CD14-positive monocyte (primary cell): ENCODE measurements around the gene STUM. TPM values are rescaled to one million over a fixed set of nuclear protein-coding genes. Genes with fewer than 3 reads are reported as not detected.

ENCODE experiments used
- DNase-seq, 3 donors: peaks; one replicate each; pipeline ENCODE4 v3.0.0-alpha.2; 2011 to 2022
- H2AFZ ChIP-seq: 2 replicates; pipeline ENCODE4 v1.6.0; 2012; ENCODE audit warnings: mild to moderate bottlenecking, low read depth, low read length, inconsistent platforms; ENCODE audit not compliant: insufficient read depth, poor library complexity, severe bottlenecking
- H3K27ac ChIP-seq, 2 donors: 1 replicate in 1 of 2; 2 replicates in 1 of 2; pipeline ENCODE4 v1.5.1; 2012 to 2013; ENCODE audit warnings: low read length in 2 of 2, control low read depth in 1 of 2, inconsistent platforms in 1 of 2, low read depth in 1 of 2, mild to moderate bottlenecking in 1 of 2
- H3K27me3 ChIP-seq, 2 donors: one replicate each; pipeline versions ENCODE4 v1.6.0 to v1.6.1; 2011 to 2013; ENCODE audit warnings: low read length in 2 of 2; ENCODE audit not compliant: control insufficient read depth in 2 of 2, insufficient read depth in 2 of 2
- H3K36me3 ChIP-seq, 2 donors: replicated peaks in 1 of 2; 1 replicate in 1 of 2; 2 replicates in 1 of 2; pipeline versions ENCODE4 v1.5.1 to v1.6.1; 2012 to 2013; ENCODE audit warnings: low read length in 2 of 2, control low read depth in 1 of 2, inconsistent platforms in 1 of 2, mild to moderate bottlenecking in 1 of 2; ENCODE audit not compliant: insufficient read depth in 2 of 2, control insufficient read depth in 1 of 2
- H3K4me1 ChIP-seq, 2 donors: 1 replicate in 1 of 2; 2 replicates in 1 of 2; pipeline versions ENCODE4 v1.5.1 to v1.6.1; 2012 to 2013; ENCODE audit warnings: low read length in 2 of 2, control low read depth in 1 of 2, inconsistent platforms in 1 of 2, mild to moderate bottlenecking in 1 of 2, moderate library complexity in 1 of 2; ENCODE audit not compliant: insufficient read depth in 2 of 2, control insufficient read depth in 1 of 2
- H3K4me2 ChIP-seq: replicated peaks from 2 replicates; pipeline ENCODE3; 2012; ENCODE audit warnings: low read length, moderate library complexity, mild to moderate bottlenecking; ENCODE audit not compliant: poor library complexity, severe bottlenecking; ENCODE audit errors: extremely low read depth
- H3K4me3 ChIP-seq, 3 experiments: fragments of 200-600 bp in 1 of 3; sonication (generic) in 1 of 3; replicated peaks in 1 of 3; 1 replicate in 2 of 3; 2 replicates in 1 of 3; pipeline ENCODE4 v1.5.1; 2011 to 2013; ENCODE audit warnings: low read length in 3 of 3, mild to moderate bottlenecking in 3 of 3, control low read depth in 2 of 3, low read depth in 2 of 3, inconsistent platforms in 1 of 3, moderate library complexity in 1 of 3
- H3K79me2 ChIP-seq: 2 replicates; pipeline ENCODE4 v1.6.0; 2012; ENCODE audit warnings: mild to moderate bottlenecking, control low read depth, inconsistent platforms, low read length, moderate library complexity; ENCODE audit not compliant: insufficient read depth
- H3K9ac ChIP-seq: 2 replicates; pipeline ENCODE4 v1.6.0; 2017; ENCODE audit warnings: low read length, mild to moderate bottlenecking; ENCODE audit not compliant: insufficient read depth, poor library complexity, severe bottlenecking
- H3K9me3 ChIP-seq, 2 donors: replicated peaks in 1 of 2; 1 replicate in 1 of 2; 2 replicates in 1 of 2; pipeline versions ENCODE4 v1.5.1 to v1.6.1; 2012 to 2013; ENCODE audit warnings: low read length in 2 of 2, control low read depth in 1 of 2; ENCODE audit not compliant: control insufficient read depth in 1 of 2, insufficient read depth in 1 of 2
- H4K20me1 ChIP-seq: 2 replicates; pipeline ENCODE4 v1.6.0; 2012; ENCODE audit warnings: mild to moderate bottlenecking, low read length, control low read depth, moderate library complexity; ENCODE audit not compliant: insufficient read depth
- H3K27ac Mint-ChIP-seq, 7 donors: one replicate each; pipeline ENCODE4 v1.8.0; 2020; ENCODE audit warnings: mild to moderate bottlenecking in 7 of 7, mixed read lengths in 7 of 7, moderate library complexity in 6 of 7, inconsistent platforms in 2 of 7
- H3K27me3 Mint-ChIP-seq, 3 donors: one replicate each; pipeline ENCODE4 v1.8.0; 2021 to 2022; ENCODE audit warnings: low read depth in 3 of 3, mild to moderate bottlenecking in 3 of 3, mixed read lengths in 3 of 3, moderate library complexity in 3 of 3, inconsistent platforms in 1 of 3
- H3K36me3 Mint-ChIP-seq, 2 donors: one replicate each; pipeline ENCODE4 v1.8.0; 2020; ENCODE audit warnings: mixed read lengths in 2 of 2, inconsistent platforms in 1 of 2, mild to moderate bottlenecking in 1 of 2
- H3K4me1 Mint-ChIP-seq: one replicate; pipeline ENCODE4 v1.8.0; 2020; ENCODE audit warnings: mild to moderate bottlenecking, mixed read lengths
- H3K4me3 Mint-ChIP-seq, 2 donors: one replicate each; pipeline ENCODE4 v1.8.0; 2020; ENCODE audit warnings: mild to moderate bottlenecking in 2 of 2, mixed read lengths in 2 of 2, moderate library complexity in 1 of 2
- H3K9me3 Mint-ChIP-seq, 7 donors: one replicate each; pipeline ENCODE4 v1.8.0; 2020 to 2022; ENCODE audit warnings: mixed read lengths in 7 of 7, mild to moderate bottlenecking in 6 of 7, moderate library complexity in 6 of 7, inconsistent platforms in 2 of 7
- CTCF ChIP-seq: fragments of 200-600 bp; IDR thresholded peaks from one replicate; pipeline ENCODE4 v1.8.0; 2022; ENCODE audit warnings: antibody characterized with exemption, mild to moderate bottlenecking
- WGBS: methylation state at CpG from one replicate; pipeline ENCODE4 v1.1.5; 2013; ENCODE audit warnings: missing lambda C conversion rate; ENCODE audit not compliant: insufficient coverage; 5-methylcytosine and 5-hydroxymethylcytosine counted together
- intact Hi-C, 2 donors: fragments of 100-400 bp; cut with micrococcal nuclease; formaldehyde crosslinking; loops; one replicate each; pipeline versions ENCODE4 v1.15.0 to v1.15.1; 2023
- polyA plus RNA-seq, 3 donors: library from polyadenylated mRNA; depleted of rRNA in 1 of 3; unstranded in 2 of 3; stranded (reverse) in 1 of 3; fragments of 300-500 nt in 2 of 3; fragments of >200 nt in 1 of 3; fragmentation: Illumina TruSeq in 2 of 3; gene quantifications; 1 replicate in 2 of 3; 2 replicates in 1 of 3; pipeline ENCODE4 v1.2.3, GENCODE V29; 2012 to 2021

STUM gene
- polyA plus RNA-seq, 3 donors, result not detected

- Histone ChIP-seq H2AFZ (no peak overlapping the region), H3K79me2 (peaks cover 25% of the 10 kb centered on the region), H3K27ac (no peak overlapping the region), H3K9me3 (no peaks in the 10 kb centered on the region), H3K4me1 (peaks cover 19 to 22% of the 10 kb centered on the region in 2 donors), H3K9ac (no peak overlapping the region), H4K20me1 (peaks cover 7% of the 10 kb centered on the region), H3K27me3 (no peaks in the 10 kb centered on the region), H3K4me2 (no peak overlapping the region), H3K36me3 (peaks cover 40 to 48% of the 10 kb centered on the region in 2 donors), H3K4me3 (no peak overlapping the region)
- Mint-ChIP-seq H3K4me3 (no peak overlapping the region), H3K4me1 (peaks cover 23% of the 10 kb centered on the region), H3K27me3 (peaks cover 0 to 4% (median 2%) of the 10 kb centered on the region in 3 donors), H3K27ac (peak overlapping the region in 1 of 7 donors; percentile 28), H3K9me3 (no peaks in the 10 kb centered on the region), H3K36me3 (peaks cover 51 to 53% of the 10 kb centered on the region in 2 donors)
- intact Hi-C loops, result no loop called here
- TF ChIP-seq CTCF, result no peak
- DNase-seq, result no peak
- 97% methylated on average over 7 of the region's 8 CpGs for WGBS
These were observed 100.7 kb downstream of the STUM start for GRCh38 chr1:226649244-226649643.

GRCh38 chr1:226649780-226650179 is 101.2 kb downstream of the STUM start:
- Histone ChIP-seq H3K27ac (no peak overlapping the region), H3K9me3 (no peaks in the 10 kb centered on the region), H3K9ac (no peak overlapping the region), H3K79me2 (peaks cover 25% of the 10 kb centered on the region), H3K4me1 (peaks cover 19 to 22% of the 10 kb centered on the region in 2 donors), H3K27me3 (no peaks in the 10 kb centered on the region), H4K20me1 (peaks cover 7% of the 10 kb centered on the region), H2AFZ (no peak overlapping the region), H3K4me3 (no peak overlapping the region), H3K36me3 (peaks cover 40 to 45% of the 10 kb centered on the region in 2 donors), H3K4me2 (no peak overlapping the region)
- Mint-ChIP-seq H3K9me3 (no peaks in the 10 kb centered on the region), H3K4me1 (peaks cover 23% of the 10 kb centered on the region), H3K36me3 (peaks cover 48 to 51% of the 10 kb centered on the region in 2 donors), H3K4me3 (no peak overlapping the region), H3K27me3 (peaks cover 0 to 5% (median 3%) of the 10 kb centered on the region in 3 donors), H3K27ac (peak overlapping the region in 3 of 7 donors; percentile 19 to 61 (median 53))
- intact Hi-C loops, result loop anchor here in 1 of 2 donors (5.0 kb wide), 1 partner anchor 38 kb away; no protein-coding TSS in a partner anchor
- TF ChIP-seq CTCF, result peak; percentile 14
- WGBS, result 38% methylated on average over 3 of the region's 7 CpGs
- peak in 2 of 3 donors; percentile 35 to 42 for DNase-seq
